Ectodermal cell (in vitro differentiated cells): ENCODE results near the gene GYS2.

Experiments used
- H3K27ac ChIP-seq: 2 replicates; pipeline ENCODE4 v1.7.0; 2013; ENCODE audit warnings: mild to moderate bottlenecking, low read depth, low read length; ENCODE audit not compliant: insufficient read depth, poor library complexity, severe bottlenecking
- H3K27me3 ChIP-seq: 2 replicates; pipeline ENCODE4 v1.7.0; 2013; ENCODE audit warnings: mild to moderate bottlenecking, low read length; ENCODE audit not compliant: insufficient read depth, control insufficient read depth, poor library complexity, severe bottlenecking
- H3K36me3 ChIP-seq: one replicate; pipeline ENCODE4 v1.7.0; 2013; ENCODE audit warnings: low read length; ENCODE audit not compliant: control insufficient read depth, insufficient read depth
- H3K4me1 ChIP-seq: one replicate; pipeline ENCODE4 v1.7.0; 2013; ENCODE audit warnings: low read length; ENCODE audit not compliant: control insufficient read depth, insufficient read depth
- H3K4me3 ChIP-seq: 2 replicates; pipeline ENCODE4 v1.7.0; 2013; ENCODE audit warnings: low read depth, low read length, control low read depth; ENCODE audit not compliant: insufficient read depth
- H3K9me3 ChIP-seq: 2 replicates; pipeline ENCODE4 v1.7.0; 2013; ENCODE audit warnings: mild to moderate bottlenecking, low read length, moderate library complexity; ENCODE audit not compliant: control insufficient read depth
- WGBS, 2 experiments: methylation state at CpG; one replicate each; pipeline ENCODE4 v1.1.7; 2013; ENCODE audit warnings: missing lambda C conversion rate in 2 of 2; 5-methylcytosine and 5-hydroxymethylcytosine counted together

The GYS2 gene

GRCh38 chr12:21577516-21577915 is 27.1 kb downstream of the GYS2 start:
- no peak overlapping the region for H3K27ac ChIP-seq
- WGBS, 2 experiments, result 86 to 94% methylated on average over 1 of the region's 1 CpG
- H3K36me3 ChIP-seq, result no peaks in the 10 kb centered on the region
- no peaks in the 10 kb centered on the region for H3K27me3 ChIP-seq
- H3K4me1 ChIP-seq, result no peaks in the 10 kb centered on the region
- no peaks in the 10 kb centered on the region for H3K9me3 ChIP-seq
- H3K4me3 ChIP-seq, result no peak overlapping the region

GRCh38 chr12:21576431-21576830 is 28.2 kb downstream of the GYS2 start:
- H3K9me3 ChIP-seq, result no peaks in the 10 kb centered on the region
- no peaks in the 10 kb centered on the region for H3K4me1 ChIP-seq
- no peak overlapping the region for H3K4me3 ChIP-seq
- no peak overlapping the region for H3K27ac ChIP-seq
- no peaks in the 10 kb centered on the region for H3K27me3 ChIP-seq
- H3K36me3 ChIP-seq, result no peaks in the 10 kb centered on the region
- 80 to 100% methylated on average over 1 to 2 of the region's 2 CpGs for WGBS, 2 experiments

GRCh38 chr12:21573733-21574358 is 30.8 kb downstream of the GYS2 start:
- H3K27ac ChIP-seq, result no peak overlapping the region
- H3K27me3 ChIP-seq, result no peaks in the 10 kb centered on the region
- WGBS, 2 experiments, result 89 to 90% methylated on average over 4 of the region's 4 CpGs
- H3K36me3 ChIP-seq, result no peaks in the 10 kb centered on the region
- no peak overlapping the region for H3K4me3 ChIP-seq
- H3K9me3 ChIP-seq, result no peaks in the 10 kb centered on the region
- H3K4me1 ChIP-seq, result no peaks in the 10 kb centered on the region

- no peak overlapping the region for H3K4me3 ChIP-seq
- no peaks in the 10 kb centered on the region for H3K9me3 ChIP-seq
- H3K4me1 ChIP-seq, result no peaks in the 10 kb centered on the region
- H3K36me3 ChIP-seq, result no peaks in the 10 kb centered on the region
- H3K27ac ChIP-seq, result no peak overlapping the region
- no peaks in the 10 kb centered on the region for H3K27me3 ChIP-seq
- WGBS, 2 experiments, result 96 to 99% methylated on average over 5 of the region's 5 CpGs
These were observed 33.6 kb downstream of the GYS2 start for GRCh38 chr12:21571046-21571445.

GRCh38 chr12:21568115-21568514 is 36.5 kb downstream of the GYS2 start:
- Histone ChIP-seq H3K27ac (no peak overlapping the region), H3K27me3 (no peaks in the 10 kb centered on the region), H3K4me3 (no peak overlapping the region), H3K4me1 (no peaks in the 10 kb centered on the region), H3K9me3 (no peaks in the 10 kb centered on the region), H3K36me3 (no peaks in the 10 kb centered on the region)
- 92 to 96% methylated on average over 4 of the region's 4 CpGs for WGBS, 2 experiments

GRCh38 chr12:21566907-21567394 is 37.7 kb downstream of the GYS2 start:
- H3K4me3 ChIP-seq, result no peak overlapping the region
- H3K27ac ChIP-seq, result no peak overlapping the region
- H3K27me3 ChIP-seq, result no peaks in the 10 kb centered on the region
- H3K4me1 ChIP-seq, result no peaks in the 10 kb centered on the region
- H3K36me3 ChIP-seq, result no peaks in the 10 kb centered on the region
- WGBS, 2 experiments, result 92 to 96% methylated on average over 3 of the region's 3 CpGs
- H3K9me3 ChIP-seq, result no peaks in the 10 kb centered on the region

GRCh38 chr12:21566223-21566906 is 38.3 kb downstream of the GYS2 start:
- Histone ChIP-seq H3K4me1 (no peaks in the 10 kb centered on the region), H3K27ac (no peak overlapping the region), H3K36me3 (no peaks in the 10 kb centered on the region), H3K27me3 (no peaks in the 10 kb centered on the region), H3K9me3 (no peaks in the 10 kb centered on the region), H3K4me3 (no peak overlapping the region)
- 92 to 97% methylated on average over 5 of the region's 5 CpGs for WGBS, 2 experiments

- Histone ChIP-seq H3K27me3 (no peaks in the 10 kb centered on the region), H3K36me3 (no peaks in the 10 kb centered on the region), H3K4me3 (no peak overlapping the region), H3K27ac (no peak overlapping the region), H3K4me1 (no peaks in the 10 kb centered on the region), H3K9me3 (no peaks in the 10 kb centered on the region)
- WGBS, 2 experiments, result 89 to 100% methylated on average over 1 to 2 of the region's 2 CpGs
These were observed 41.8 kb downstream of the GYS2 start for GRCh38 chr12:21562859-21563258.

GRCh38 chr12:21561158-21561557 is 43.5 kb downstream of the GYS2 start:
- Histone ChIP-seq H3K27me3 (no peaks in the 10 kb centered on the region), H3K36me3 (no peaks in the 10 kb centered on the region), H3K4me3 (no peak overlapping the region), H3K4me1 (no peaks in the 10 kb centered on the region), H3K27ac (no peak overlapping the region), H3K9me3 (no peaks in the 10 kb centered on the region)
- WGBS, 2 experiments, result 44% methylated on average over 2 of the region's 2 CpGs

GRCh38 chr12:21559855-21560569 is 44.6 kb downstream of the GYS2 start:
- Histone ChIP-seq H3K36me3 (no peaks in the 10 kb centered on the region), H3K27me3 (no peaks in the 10 kb centered on the region), H3K27ac (no peak overlapping the region), H3K9me3 (no peaks in the 10 kb centered on the region), H3K4me3 (no peak overlapping the region), H3K4me1 (no peaks in the 10 kb centered on the region)
- 88% methylated on average over 5 of the region's 7 CpGs for WGBS, 2 experiments
